ENCODE results near the gene UAP1L1. TPM values are rescaled to one million over a fixed set of nuclear protein-coding genes. Genes with fewer than 3 reads are reported as not detected.

Gene UAP1L1
- total and polyA plus RNA-seq, 9 of the 15 experiments (the other 6 are each of a cell fraction or from before 2014, with no cell fraction given) = 0.20 to 8.6 (median 3.7) TPM

GRCh38 chr9:137070201-137070905 lies 7.0 kb upstream of the UAP1L1 start, which contains the start of gene SAPCD2 (continued):
- TF ChIP-seq REST (IDR thresholded peaks at IDR 0.05; ENCODE audit: borderline replicate concordance) = peak; percentile 96
- no peak for TF ChIP-seq REST (CRISPR knock-in tag; IDR thresholded peaks at IDR 0.05; ENCODE audit: low read depth)
- 0 out of 2 replicates have a peak, but pooled peaks have one; percentile 56 for TF ChIP-seq SIN3B (IDR thresholded peaks at IDR 0.05; ENCODE audit: low read depth)
- TF ChIP-seq MIER1 (IDR thresholded peaks at IDR 0.05; ENCODE audit: low read depth) = no peak
- TF ChIP-seq CTBP1 (IDR thresholded peaks at IDR 0.05; ENCODE audit: borderline replicate concordance) = peak; percentile 61; the same call in 1 of the 2 replicates
- TF ChIP-seq YY1 (IDR thresholded peaks at IDR 0.05; ENCODE audit: borderline replicate concordance in 1 of 3, control insufficient read depth in 1 of 3, extremely low read depth in 1 of 3, insufficient read depth in 3 of 3, insufficient read length in 1 of 3, insufficient replicate concordance in 2 of 3, low read depth in 1 of 3, low read length in 2 of 3) = peak in 2 of 3 experiments; percentile 16 to 55
- no peak for TF ChIP-seq USF1 (CRISPR knock-in tag; IDR thresholded peaks at IDR 0.05)
- TF ChIP-seq NRF1 (conservative IDR thresholded peaks at IDR 0.05 in 1 of 2, IDR thresholded peaks at IDR 0.05 in 1 of 2) = peak; percentile 85 to 88
- peak; percentile 77 for TF ChIP-seq TBP (optimal IDR thresholded peaks at IDR 0.05; ENCODE audit: low read depth, low read length)
- TF ChIP-seq GATAD2B (IDR thresholded peaks at IDR 0.05; ENCODE audit: borderline replicate concordance) = peak; percentile 92
- TF ChIP-seq HNRNPLL (IDR thresholded peaks at IDR 0.05; ENCODE audit: low read depth, low read length, poor library complexity, severe bottlenecking) = peak; percentile 47
- peak; percentile 39; the same call in 1 of the 2 replicates for TF ChIP-seq ZBTB7A (IDR thresholded peaks at IDR 0.05; ENCODE audit: borderline replicate concordance, control insufficient read depth, low read depth, low read length)
- no peak for TF ChIP-seq CTCF (IDR thresholded peaks at IDR 0.05 in 2 of 3, conservative IDR thresholded peaks at IDR 0.05 in 1 of 3; ENCODE audit: insufficient read depth in 2 of 3, low read depth in 1 of 3, low read length in 3 of 3)
- TF ChIP-seq POLR2A (conservative IDR thresholded peaks at IDR 0.05) = peak; percentile 71
- peak; percentile 71 for TF ChIP-seq TARDBP (IDR thresholded peaks at IDR 0.05)

Data from K562 (cell line).